ENCODE results near the gene GALNS.
"Not testable (repeated sequence)": the region's sequence is repeated elsewhere in the genome, so short reads cannot be mapped to it uniquely, and the experiment has no call there.

The GALNS gene

GRCh38 chr16:88779406-88780141, 77.2 kb downstream of the GALNS start:
- DNase-seq = no peak

DNA sequence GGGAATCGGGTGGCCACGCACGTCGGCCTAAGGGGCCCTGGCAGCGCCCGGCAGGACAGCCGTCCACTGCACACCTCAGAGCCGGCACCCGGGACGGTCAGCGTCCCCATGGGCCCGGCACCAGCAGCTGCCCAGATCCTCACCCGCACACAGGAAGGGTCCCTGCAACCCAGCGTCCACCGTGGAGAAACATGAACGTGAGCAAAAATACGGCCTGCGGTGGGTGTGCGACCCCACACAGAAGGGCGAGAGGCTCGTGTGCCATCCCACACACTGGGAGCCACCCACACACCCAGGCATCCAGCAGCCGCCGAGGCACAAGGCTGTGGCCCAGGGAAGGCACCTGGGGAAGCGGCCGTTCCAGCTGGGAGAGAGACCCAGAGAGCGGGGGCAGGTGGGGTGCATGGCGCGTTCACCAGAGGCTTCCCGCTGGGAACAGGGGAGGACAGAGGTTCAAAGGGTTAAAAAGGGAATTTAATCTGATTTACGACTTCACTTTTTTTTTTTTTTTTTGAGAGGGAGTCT, 78.1 kb downstream of the GALNS start:
- DNase-seq = no peak

DNA sequence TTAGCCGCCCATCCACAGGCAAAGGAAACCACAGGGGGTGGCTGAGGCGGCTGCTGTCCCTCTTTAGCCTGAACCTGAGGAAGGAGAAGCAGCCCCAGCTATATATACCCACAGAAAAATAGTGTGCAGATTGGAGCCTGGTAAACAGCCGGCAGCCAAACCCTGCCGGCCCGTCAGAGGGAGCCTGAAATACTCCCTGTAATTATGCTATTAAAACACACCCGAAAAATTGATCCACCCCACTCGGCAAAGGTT, 78.5 kb downstream of the GALNS start:
- no peak for DNase-seq

- DNase-seq = no peak
These were observed 79.1 kb downstream of the GALNS start for GRCh38 chr16:88777471-88778270.

GRCh38 chr16:88775825-88776224, 80.9 kb downstream of the GALNS start:
- no peak for DNase-seq

DNA sequence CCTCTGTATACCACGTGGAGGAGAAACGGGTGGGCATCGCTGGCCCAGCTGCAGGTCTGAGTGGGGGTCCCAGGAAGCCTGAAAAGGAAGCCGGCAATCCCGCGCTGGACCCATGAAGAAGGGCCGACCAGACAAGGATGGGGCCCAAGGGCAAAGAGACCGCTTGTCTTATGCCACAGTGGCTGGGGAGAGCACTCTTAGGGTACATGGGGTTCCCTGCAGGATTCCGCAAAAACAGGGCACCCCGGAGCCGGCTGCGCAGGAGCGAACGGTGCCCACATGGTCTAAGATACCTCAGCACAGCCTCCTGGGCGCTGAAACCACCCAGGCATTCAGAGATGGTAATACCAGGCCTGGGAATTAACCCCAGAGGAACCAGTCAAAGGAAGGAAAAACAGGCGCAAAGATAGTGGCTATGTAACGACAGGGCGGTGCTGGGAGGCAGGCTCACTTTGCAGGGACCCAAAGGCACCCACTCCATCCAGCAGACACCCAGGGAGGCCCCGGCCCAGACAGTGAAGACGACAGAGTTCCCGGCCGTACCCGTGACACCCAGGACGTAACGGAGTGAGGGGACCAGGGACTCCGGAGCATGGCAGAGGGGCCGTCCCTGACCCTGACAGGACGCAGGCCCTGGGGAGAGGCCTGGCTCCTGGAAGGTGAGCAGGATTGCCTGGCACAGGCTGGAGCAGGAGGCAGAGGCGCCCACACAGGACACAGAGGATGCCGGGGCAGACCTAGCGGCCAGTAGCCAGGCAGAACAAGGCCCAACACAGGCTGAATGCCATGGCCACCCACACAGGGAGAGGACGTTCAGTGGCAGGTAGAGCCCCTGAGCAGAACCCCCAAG, 82.0 kb downstream of the GALNS start:
- no peak for DNase-seq

DNA sequence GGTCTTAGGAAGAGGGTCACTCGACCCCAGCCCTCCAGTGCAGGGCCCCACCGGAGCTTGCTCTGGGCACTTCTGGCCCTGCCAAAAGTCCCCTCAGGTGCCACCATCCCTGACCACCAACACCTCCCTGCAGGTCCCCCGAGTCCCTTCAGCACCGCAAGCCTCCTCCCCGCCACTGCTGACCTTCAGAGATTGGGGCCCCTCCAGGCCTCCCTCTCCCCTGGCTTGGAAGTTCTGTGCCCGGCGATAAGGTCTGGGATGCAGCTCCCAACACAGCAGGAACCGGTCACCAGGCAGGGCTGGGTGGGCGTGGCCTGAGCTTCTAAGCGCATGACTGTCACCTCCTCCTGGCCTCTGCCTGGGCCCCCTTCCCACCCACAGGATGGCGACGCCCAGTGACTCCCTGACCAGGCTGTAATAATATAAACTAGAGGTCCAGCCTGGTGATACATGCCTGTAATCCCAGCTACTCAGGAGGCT, 82.9 kb downstream of the GALNS start:
- no peak for DNase-seq

DNA sequence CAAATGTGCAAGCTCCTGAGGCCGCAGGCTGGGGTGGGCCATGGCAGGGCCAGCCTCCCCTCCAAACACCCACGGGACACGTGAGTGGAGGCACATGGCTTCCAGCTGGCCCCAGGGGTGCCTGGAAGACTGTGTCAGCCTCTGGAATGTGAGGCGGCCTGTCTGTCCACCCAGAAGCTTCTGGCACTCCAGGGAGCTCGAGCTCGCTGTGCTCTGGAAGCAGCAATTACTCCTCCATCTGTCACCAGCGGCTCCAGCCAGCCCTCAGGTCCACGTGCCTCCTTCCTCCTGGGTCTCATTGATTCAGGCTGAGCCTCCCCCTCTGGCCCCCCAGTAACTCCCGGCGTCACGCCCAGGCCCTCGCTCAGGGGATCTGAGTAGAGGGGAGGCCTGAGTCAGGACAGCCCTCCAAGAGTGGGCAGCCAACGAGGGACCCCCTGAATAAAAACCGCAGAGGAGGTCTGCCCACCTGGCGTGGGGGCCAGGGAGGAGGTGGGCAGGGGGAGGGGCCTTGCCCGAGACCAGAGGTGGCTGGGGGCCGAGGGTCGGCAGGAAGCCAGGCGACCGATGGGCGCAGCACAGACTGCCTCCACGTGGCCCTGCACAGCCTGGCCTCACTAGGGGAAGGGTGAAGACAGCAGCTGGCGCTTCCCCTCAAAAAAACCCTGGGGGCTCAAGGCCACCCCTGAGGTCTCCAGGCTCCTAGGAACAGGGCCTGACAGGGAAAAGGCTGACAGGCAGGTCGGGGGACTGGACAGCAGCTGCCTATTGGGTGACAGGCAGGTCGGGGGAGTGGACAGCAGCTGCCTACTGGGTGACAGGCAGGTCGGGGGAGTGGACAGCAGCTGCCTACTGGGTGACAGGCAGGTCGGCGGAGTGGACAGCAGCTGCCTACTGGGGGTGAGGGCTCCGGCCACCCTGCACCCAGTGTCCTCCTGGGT, 83.6 kb downstream of the GALNS start:
- DNase-seq = no peak

DNA sequence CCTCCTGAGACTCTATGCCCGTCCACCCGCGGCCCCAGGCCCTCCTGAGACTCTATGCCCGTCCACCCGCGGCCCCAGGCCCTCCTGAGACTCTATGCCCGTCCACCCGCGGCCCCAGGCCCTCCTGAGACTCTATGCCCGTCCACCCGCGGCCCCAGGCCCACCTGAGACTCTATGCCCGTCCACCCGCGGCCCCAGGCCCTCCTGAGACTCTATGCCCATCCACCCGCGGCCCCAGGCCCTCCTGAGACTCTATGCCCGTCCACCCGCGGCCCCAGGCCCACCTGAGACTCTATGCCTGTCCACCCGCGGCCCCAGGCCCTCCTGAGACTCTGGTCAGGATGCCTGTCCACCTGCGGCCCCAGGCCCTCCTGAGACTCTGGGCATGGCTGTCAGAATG, 85.0 kb downstream of the GALNS start:
- DNase-seq = not testable (repeated sequence)

GRCh38 chr16:88771294-88771772, 85.4 kb downstream of the GALNS start:
- no peak for DNase-seq

- DNase-seq = peak; percentile 50
These were observed 86.1 kb downstream of the GALNS start for GRCh38 chr16:88770461-88771293.

DNA sequence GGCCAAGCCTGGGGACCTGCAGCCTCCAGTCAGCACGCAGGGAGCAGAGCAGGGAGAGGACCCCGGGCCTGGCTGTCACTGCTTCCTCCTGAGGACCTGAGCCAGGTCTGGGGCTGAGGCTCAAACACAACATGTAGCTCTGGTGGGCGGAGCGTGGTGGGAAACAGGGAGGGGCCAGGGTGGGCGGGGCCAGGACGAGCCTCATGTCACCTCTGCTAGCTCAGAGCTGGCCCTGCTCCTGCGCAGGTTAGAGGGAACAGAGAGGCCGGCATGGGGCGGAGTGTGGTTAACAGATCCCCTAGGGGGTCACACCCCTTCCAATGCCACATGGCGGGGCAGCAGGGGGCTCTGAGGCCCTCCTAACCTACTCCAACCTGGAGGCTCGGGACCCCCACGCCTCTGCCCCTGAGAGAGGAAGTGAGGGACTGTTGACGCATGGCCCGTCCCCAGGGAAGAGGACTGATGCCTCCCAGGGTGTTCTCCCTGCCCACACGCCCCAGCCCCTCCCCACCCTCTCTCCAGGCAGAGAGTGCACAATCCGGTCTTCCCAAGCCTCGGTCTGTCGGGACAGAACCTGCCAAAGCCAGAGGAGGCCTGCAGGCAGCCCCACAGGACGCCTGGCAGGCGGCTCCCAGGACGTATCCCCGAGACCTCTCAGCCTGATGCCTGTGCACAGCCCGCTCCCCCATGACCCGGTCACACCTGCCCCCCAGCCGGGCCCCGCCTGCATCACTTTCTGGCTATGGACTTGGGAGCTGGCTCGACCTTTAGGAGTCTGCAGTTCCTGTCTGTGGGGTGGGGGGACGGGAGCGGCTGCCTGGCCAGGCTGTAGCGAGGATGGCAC, 86.9 kb downstream of the GALNS start:
- no peak for DNase-seq

- no peak for DNase-seq
These were observed 88.5 kb downstream of the GALNS start for GRCh38 chr16:88768071-88768783.

GRCh38 chr16:88767546-88768070, 89.1 kb downstream of the GALNS start:
- no peak for DNase-seq

DNA sequence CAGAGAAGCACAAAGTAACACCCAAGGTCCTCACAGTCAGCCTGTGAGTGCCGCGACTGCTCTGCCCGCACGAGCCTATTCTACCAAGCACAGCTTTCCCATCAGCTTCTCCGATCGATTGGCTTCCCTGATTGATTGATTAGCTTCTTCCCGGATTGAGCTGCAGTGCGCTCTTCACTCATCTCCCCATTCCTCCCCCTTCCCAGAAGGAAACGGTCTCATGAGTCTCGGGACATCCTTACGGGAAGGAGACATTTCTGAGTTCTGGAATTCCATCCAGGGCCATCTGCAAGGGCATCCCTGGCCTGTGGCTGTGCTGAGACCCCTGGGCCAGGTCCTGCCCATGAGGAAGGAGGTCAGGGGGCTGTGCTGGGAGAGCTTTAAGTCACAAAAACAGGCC, 89.8 kb downstream of the GALNS start:
- DNase-seq = no peak

DNA sequence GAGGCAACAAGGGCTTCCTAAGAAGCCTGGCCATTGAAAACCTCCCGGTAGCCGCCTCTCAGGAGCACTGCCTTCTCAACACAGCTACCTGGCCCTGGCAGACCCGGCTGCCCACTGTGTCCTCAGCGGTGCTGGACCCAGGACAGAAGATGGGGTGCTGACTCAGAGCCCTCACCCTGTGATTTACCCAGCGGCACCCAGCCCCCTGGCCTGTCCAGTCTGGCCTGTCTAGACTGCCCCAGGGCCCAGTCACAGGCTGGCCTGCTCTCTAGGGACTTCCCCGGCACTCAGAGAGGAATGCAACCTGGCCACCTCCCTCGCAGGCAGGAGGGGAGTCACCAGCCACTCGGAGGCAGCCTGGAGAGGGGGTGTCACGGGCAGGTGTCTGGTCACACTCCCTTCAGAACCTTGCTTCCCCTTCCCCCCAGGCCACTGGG, 91.8 kb downstream of the GALNS start:
- no peak for DNase-seq

DNA sequence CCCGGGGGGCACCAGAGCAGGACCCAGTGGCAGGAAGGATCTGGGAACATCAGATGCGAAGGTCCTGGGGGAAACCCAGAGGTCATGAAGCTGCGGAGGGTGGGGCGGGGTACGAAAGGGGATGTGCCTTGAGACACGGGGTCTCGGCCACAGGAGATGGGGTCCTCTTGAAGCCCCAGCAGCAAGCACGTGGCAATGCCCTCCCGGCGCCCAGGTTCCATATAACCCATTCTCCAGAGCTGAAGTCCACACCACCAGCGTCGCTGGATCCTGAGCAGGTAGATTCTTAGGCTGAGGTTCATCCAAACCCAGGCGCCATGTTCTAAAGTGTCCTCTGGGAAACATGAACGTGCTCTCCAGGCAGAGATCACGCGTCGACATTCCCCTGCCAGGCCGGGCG, 92.7 kb downstream of the GALNS start:
- DNase-seq = no peak

All from activated T-cell treated with anti-CD3 and anti-CD28 coated beads, Interleukin-2, amount 50 U/mL, for 1 hour (primary cell).